NCI-H226 (cell line): ENCODE data around the gene PDE4B.
A peak's percentile ranks its signal among the peaks of the same experiment; 100 is the strongest.

Experiments
- DNase-seq: peaks from one replicate; pipeline ENCODE4 v3.0.0-alpha.2; 2015

The PDE4B gene

DNA sequence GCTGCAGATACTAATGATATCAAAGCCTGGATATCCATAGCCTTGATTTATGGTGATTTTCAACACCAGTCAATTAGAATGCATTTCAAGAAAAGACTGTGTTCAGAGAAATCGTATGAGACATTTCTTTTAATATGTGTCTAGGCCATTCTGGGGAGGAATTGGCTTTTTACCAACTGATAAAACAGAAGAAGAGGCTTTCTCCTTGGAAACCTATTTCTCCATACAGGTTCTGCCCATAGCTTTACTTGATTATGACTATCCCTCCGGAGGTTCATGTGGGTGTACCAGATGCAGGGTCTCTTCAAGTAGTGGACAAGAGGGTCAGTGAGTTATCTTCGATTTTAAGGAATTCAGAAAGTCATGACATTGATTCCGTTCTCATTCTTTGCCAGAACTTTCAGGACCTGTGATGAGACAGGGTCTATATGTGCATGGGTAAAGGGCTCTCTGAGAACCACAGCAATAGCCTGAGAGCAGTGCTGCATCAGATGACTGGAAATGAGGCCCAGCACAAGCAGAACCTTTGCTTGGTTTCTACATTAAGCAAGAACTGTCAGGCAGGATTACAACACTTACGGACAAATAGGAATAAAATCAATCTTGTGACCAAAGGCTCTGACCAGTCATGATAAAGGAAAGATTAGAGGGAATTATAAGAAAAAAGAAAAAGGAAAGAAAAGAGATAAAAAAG lies 477.6 kb downstream of the PDE4B start:
- peak; percentile 55 for DNase-seq

DNA sequence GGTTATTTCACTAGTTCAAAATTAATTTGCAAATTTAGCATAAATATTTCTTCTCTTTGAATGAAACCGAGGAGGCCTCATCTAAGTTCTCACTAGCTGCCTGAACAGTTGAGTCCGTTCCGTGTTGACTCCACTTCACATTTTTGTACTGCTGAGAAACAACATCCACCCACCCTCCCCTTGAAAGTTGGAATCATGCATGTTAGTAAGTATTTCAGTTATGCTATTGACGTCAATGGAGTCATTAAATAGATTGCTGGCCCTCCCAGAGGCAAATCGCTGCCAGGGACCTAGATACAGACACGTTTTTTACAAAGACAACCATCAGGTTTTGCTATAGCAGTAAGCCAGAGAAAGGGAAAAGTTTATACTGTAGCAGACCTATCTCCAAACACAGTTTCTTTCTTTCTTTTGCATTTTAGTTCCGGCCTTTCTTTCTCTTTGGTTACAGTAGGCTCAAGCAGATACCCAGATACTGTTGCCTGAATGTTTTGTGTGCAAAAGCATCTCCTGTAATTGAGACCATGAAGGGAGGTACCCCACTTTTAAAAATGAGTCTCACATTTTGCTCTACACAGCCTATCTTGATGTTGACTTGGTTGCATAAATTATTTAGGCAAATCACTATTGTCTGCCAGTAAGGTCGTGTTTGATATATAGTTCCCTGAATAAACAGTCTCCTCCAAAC lies 478.7 kb downstream of the PDE4B start:
- DNase-seq, result peak; percentile 97

DNA sequence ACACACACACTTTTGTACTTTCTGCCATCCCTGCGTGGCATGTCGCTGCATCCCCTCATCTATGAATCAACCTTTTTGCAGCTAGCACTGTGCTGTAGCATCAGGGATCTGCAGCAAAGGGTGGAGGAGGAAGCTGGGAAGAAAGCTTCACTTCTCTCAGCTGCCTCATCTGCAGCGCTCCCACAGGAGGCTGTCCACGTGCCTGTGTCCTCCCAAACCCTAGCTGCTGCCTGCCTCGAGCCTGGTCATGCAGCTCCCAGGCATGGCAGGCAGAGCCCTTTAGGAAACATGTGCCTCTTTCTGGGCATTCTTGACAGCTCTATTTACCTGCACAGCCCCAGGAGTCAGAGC lies 479.2 kb downstream of the PDE4B start:
- DNase-seq, result peak; percentile 54

DNA sequence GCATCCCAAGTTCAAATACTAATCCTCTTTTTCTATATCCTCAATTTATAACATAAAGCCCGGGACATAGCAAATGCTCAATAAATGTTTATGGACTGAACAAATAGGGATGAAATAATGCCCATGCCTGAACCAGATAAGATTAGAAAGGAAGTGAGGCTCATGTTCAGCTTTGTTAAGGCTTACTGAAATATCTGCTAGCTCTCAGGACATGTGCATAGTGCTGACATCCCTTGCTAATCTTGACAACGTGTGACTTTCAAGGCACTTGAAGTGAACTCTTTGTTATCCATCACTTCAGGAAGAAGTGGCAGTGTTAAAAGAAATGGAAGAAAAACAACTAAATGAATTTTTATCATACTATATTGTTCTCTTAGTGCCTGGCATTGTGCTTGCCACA lies 481.0 kb downstream of the PDE4B start:
- no peak for DNase-seq

DNA sequence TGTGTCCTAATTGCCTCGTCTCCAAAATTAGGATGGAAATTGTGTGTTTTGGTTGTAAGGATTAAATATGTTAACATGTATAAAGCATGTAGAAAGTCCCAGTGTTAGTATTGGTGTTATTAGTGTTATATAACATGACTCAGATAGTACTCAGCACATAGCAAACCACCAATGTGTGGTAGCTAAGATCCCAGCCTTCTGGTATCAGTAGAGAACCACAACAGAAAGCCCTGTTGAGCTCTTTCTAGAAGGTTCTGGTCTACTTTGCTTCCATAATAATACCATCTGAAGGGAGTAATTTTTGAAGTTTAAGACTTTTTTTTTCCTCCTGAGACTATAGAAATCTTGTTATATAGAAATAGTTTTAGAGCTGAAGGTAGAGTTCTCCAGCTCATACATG lies 481.9 kb downstream of the PDE4B start:
- DNase-seq, result peak; percentile 38

DNA sequence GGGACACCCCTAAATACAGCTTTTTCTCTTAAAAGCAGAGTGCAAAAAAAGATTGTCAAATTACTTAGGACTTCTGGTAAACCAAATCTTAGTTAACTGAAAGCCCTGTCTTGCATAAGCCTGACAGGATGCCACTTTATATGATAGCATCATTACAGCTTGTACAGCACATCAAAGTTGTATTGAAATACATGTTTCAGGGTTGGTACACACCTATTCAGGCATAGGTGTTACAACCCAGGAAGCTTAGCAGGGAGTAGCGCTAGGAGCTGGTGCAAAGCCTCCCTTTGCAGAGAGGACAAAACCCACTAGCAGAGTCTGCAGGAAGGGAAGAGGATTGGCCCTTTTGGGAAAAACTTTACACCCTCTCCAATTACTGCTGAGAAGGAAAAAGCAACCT lies 482.4 kb downstream of the PDE4B start:
- no peak for DNase-seq

DNA sequence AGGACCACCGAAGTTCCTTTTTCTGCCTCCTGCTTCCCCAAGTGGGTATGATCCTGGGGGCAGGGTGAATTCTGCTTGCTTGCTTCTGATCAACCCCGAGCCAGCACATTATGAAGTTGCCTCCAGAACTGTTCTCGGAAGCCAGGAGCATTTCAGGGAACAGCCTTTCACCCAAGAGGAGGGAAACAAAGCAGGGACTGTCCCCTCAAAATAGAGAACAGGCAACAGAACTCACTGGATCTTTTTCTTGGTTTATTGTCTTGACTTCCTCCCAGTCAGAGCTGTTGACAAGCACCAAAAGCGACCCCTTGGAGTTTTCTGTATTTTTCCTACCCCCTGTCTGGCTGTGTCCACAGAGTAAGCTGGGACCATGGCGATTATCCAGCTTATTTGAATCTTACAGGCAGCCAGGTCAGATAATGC lies 482.9 kb downstream of the PDE4B start:
- no peak for DNase-seq

DNA sequence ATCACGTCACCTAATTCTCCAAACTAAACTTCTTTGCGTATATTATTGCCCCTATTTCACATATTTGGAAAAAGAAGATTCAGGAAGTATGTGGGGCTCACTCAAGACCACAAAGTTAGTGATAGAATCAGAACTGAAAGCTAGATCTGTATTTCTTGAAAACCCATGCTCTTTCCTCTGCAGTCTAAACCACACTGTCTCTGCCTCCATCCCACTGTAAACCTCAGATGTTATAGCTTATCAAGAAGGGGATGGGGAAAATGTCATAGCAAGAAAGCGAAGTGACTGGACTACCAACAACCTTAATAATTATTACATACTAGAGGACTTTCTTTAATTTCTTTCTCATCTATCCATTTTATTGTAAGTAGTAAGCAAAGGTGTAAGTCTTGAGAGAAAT lies 483.5 kb downstream of the PDE4B start:
- DNase-seq, result no peak

DNA sequence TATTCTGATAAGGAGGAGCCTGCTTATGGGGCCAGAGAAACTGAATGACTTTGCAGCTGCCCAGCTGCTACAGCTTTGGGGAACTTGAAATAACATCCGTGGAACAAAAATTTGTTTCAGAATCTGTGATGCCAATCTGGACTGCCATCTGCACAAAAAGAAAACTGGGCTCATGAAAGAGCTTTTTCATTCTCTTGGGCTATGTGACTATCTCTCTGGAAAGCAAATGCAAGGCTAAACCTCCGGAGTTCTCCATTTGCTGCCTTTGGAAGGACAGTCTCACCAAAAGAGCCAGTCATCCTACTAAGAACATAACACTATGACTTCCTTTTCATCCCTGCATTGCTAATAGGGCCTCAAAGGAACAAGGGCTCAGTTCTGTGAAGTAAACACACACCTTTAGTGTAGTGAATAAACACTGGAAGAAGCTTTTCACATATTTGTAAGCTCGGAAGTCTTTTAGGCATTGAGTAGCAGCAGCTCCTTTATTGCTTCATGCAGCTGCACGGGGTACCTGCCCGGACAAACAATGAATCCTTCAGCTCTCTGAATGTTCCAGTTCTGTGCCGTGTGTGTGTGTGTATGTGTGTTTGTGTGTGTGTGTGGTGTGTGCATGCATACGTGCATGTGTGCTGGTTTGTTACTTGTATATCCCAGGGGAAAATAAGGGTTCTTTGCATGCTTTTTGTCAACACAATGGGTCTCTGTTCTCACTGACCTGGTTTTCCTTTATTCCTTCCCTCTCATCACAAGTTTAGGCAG lies 485.7 kb downstream of the PDE4B start:
- no peak for DNase-seq

DNA sequence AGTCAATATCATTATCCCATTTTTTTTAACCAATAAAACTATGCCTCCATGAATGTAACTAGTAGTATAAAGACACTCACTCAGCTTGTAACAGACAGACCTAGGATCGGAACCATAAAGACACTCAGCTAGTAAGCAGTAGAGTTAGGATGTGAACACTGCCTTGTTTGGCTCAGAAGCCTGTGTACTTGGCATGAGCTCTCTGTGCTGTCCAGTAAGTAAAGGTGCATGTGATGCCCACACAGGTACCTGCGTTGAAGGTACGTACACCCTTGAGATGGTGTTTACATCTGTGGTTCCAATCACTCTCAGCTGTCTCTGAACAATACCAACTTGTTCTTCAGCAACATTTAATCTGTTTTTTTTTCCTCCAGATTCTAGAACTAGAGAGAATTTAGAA lies 489.1 kb downstream of the PDE4B start:
- DNase-seq, result no peak

DNA sequence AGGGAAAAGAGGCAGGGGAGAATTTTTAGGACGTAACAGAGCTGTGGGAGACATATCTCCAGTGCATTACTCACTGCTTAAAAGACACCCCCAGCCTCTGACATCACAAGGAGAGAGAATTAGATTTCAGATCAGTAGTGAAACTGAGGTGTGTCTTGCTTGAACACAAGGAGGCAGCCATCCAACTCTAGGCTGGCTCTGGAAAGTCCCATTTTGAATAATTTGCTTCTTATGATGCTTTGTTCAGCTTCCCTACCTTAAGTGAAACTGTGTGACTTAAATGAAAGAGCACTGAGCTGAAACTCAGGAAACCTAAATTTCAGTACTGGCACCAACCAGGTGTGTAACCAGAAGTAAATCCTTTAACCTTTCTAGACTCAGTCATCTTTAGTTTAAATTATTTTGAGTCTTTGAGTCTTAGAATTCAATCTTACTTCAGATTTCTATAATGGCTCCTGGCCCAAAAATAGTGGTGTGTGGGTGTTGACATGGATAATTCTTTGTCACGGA lies 489.7 kb downstream of the PDE4B start:
- DNase-seq, result peak; percentile 88

DNA sequence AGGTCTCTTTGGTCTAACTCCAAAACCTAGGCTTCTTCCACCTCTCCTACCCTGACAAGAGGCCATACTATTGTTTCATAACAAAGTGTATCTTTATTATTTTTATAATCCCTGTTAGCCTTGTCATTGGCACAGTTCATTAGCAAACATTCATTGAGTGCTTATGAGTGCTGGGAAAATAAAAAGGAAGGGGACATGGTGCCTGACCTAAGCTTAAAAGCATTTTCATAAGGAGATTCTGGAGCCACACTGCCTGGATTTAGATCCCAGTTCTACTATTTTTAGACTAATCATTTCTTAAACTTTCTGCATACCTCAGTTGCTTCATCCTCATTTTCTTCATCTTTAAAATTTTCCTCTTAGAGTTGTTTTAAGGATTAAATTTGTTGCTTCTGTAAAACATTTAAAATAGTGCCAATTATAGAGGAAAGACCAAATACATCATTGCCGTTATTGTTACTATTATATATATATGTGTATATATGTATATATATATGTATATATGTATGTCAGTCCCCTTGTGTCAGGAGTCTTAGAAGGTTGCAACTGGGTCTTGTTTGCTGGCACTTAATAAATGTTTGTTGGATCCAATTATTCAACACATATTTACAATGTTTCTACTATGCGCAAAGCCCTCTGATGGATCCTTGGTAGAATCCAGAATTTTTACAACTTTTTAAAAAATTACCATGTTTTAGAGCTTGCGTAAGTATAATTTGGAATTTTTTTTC lies 490.4 kb downstream of the PDE4B start:
- no peak for DNase-seq

DNA sequence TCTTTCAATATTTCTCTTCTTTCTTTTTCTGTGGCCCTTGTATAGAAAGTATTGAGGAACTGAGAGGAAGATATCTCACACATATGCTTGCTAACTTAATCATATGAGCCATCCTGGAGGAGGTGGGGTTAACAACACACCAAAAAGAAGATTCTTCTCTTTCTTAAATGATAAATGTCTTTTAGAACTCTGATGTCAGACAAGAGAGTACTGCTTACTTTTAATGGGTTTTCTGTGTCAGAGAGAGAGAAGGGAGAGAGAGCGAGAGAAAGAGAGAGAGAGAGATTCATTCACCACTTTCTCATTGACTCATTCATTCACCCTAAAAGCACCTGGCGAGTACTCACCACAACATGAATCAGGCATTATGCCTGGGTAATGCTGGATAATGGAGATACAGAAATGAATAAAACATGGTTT lies 490.9 kb downstream of the PDE4B start:
- DNase-seq, result peak; percentile 38

DNA sequence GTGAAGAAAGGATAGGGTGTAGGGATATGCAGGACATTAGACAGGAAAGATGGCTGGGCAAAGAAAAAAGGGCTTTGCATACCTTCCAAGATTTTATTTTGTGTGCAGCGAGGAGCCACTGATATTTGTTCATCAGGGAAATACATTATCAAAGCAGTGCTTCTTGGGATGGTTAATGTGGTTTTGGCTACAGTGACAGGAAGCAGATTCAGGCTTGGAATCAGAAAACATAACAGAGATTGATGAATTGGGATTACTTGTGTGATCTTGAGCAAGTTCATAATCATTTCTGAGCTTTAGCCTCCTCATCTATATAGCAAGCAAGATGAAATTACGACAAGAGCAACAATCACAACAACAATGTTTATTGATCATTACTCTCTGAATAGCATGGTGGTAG lies 492.1 kb downstream of the PDE4B start:
- DNase-seq, result no peak

DNA sequence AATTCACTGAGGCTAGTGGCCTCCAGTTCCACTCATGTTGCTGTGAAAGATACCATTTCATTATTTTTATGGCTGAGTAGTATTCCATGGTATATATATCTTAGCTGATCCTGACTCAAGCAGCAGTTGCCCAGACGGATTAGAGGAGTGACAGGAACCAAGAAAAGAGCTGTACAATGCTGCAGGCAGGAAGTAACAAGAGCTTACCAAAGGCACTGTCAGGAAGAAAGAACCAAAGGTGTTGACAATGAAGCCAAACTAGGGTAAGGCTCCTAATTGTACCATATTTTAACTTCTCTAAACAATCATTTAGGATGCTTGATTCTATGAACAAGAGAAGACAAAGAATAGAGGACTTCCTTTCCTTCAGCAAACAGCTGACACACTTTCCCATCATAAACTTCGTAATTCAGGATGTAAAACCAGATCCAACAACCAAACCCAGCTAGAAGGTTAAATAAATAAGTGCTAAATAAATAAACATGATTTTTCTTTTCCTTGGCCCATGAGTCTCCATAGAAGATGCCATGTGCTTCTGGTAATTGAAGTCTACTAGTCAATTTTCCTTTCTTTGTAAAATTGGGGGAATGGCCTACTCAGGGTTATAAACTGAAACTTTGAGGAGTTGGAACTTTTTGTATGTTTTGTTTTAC lies 493.0 kb downstream of the PDE4B start:
- DNase-seq, result no peak

DNA sequence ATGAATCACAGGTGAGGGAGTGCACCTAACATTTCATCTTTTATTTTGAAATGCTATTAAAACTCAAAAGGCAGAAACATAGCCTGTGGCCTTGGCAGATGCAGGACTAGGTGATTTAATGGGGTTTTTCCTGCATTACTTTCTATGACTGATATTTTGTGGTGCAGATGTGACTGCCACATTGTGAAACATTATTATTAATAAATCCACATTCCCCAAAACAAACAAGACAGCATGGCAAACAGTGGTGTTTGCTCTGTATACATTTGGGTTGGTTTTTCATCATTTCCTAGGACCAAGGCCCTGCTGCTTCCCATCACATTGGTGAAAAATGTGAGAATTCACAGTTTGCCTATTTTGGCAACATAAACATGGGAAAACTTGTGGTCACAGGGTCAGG lies 493.6 kb downstream of the PDE4B start:
- DNase-seq, result no peak

DNA sequence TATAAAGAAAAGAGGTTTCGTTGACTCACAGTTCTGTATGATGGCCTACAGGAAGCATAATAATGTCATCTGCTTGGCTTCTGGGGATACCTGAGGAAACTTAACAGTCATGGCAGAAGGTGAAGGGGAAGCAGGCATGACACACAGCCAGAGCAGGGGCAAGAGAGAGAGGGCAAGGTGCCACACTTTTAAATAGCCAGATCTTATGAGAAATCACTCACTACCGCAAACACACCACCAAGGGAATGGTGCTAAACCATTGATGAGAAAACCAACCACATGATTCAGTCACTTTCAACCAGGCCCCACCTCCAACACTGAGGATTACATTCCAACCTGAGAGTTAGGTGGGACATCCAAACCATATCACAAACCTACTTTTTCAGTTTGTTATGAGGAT lies 495.4 kb downstream of the PDE4B start:
- DNase-seq, result no peak

DNA sequence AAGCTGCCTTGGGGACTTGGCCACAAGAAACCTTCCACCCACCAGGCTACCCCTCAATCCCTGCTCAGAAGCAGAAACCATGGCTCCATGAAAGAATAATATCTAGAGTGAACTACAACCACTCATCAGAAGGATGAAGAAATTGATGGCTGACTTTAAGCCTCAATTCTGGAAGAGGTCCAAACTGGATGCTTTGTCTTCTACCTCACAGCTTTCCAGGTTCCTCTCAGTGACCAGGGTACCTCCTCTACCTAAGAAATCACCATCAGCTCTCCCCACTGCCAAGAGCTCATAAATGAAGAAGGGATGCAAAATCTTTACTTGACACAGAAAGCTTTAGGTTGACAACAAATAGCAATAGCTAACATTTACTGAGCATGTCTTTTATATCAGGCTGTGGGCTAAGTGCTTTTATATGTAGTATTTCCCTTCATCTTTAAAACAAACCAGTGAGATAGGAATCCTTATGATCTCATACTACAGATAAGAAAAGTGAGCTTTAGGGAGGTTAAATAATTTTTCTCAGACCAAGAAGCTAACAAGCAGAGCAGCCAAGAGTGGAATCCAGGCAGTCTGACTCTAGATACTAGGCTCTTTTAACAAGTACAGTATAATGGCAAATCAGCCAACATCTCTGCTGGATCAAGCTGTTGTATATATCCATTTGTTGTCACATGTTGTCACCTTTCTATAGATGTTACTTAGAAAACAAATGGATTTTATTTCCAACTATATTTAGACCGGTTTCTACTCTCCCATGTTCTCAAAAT lies 498.3 kb downstream of the PDE4B start:
- DNase-seq, result peak; percentile 69

DNA sequence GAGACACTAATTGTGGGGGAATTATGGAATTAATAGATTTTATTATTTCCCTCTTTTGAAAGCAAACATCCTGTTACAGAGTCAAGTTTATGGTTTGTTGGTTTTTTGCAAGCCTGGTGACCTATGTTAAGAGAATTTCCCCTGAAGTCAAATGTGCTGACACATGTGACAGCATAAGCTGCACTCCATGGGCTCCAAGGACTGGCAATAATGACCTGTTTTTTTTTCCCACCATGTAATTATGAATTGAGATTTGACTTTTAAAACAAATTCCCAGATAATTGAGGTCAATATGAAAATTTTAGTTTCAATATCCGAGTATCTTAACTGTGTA lies 498.8 kb downstream of the PDE4B start:
- no peak for DNase-seq

DNA sequence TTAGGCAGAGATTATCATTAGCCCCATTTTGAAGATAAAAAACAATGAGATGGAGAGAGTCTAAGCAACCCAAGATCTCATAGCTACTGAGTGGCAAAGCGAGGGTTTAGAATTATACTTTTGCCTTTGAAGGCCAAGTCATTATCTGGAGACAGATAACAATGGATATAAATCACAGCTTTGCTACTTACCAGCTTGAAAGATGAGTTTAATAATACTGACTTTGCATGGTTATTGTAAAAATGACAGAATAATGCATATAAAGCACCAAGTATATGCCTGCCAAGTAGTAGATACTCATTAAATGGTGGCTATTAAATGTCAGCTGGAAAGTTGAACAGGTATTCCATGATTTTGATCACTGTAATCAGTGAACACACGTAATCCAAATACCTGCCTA lies 499.6 kb downstream of the PDE4B start:
- DNase-seq, result no peak

DNA sequence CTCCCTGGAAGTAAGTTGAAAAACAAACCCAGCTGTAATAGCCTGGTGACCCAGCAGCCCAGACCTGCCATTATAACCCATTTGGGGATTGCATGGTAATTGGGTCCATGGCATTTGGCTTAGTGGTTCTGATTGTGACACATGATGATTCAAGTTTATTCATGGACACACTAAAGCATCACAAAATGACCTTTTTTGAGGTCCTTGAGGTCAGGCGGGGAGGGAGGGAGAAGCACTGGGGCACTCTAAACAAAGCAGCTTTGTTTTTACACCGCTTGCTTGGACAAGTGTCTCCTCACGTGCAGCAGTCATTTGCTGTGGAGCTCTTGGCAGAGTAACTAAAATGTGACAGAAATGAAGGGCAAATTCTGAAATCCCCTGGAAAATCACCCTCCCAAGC lies 500.2 kb downstream of the PDE4B start:
- DNase-seq, result no peak
